Neural cell (in vitro differentiated cells): ENCODE results near the gene LOXL4. TPM values are rescaled to one million over a fixed set of nuclear protein-coding genes. Genes with fewer than 3 reads are reported as not detected.

Experiments
- H2AFZ ChIP-seq: fragments of 200-600, 300-800 bp; sonication (generic), shearing (Covaris generic); 2 replicates; pipeline ENCODE4 v1.6.0; 2014; ENCODE audit warnings: low read depth, mild to moderate bottlenecking, antibody characterized with exemption, low read length, moderate library complexity
- H3F3A ChIP-seq: fragments of 200-600 bp; shearing (Covaris generic); 2 replicates; pipeline ENCODE4 v1.6.1; 2016; ENCODE audit warnings: mild to moderate bottlenecking, moderate library complexity, mixed read lengths, antibody characterized with exemption, low read length; ENCODE audit not compliant: insufficient read depth, poor library complexity, severe bottlenecking
- H3K27ac ChIP-seq: fragments of 200-600, 300-800 bp; sonication (generic), shearing (Covaris generic); 2 replicates; pipeline ENCODE4 v1.5.1; 2014; ENCODE audit warnings: mild to moderate bottlenecking, low read length, moderate library complexity
- H3K27me3 ChIP-seq: fragments of 300-800, 200-600 bp; sonication (generic), shearing (Covaris generic); 2 replicates; pipeline ENCODE4 v1.6.0; 2014; ENCODE audit warnings: mild to moderate bottlenecking, low read depth, low read length, moderate library complexity; ENCODE audit not compliant: insufficient read depth
- H3K36me3 ChIP-seq: fragments of 300-800, 200-600 bp; sonication (generic), shearing (Covaris generic); 2 replicates; pipeline ENCODE4 v1.5.1; 2014; ENCODE audit warnings: mild to moderate bottlenecking, antibody characterized with exemption, low read length, moderate library complexity; ENCODE audit not compliant: insufficient read depth
- H3K4me2 ChIP-seq: fragments of 300-800, 200-600 bp; sonication (generic), shearing (Covaris generic); 2 replicates; pipeline ENCODE4 v1.6.0; 2014; ENCODE audit warnings: mild to moderate bottlenecking, low read length
- H3K4me3 ChIP-seq: fragments of 300-800, 200-600 bp; sonication (generic), shearing (Covaris generic); 2 replicates; pipeline ENCODE4 v1.5.1; 2014; ENCODE audit warnings: mild to moderate bottlenecking, low read length, moderate library complexity
- H3K79me2 ChIP-seq: fragments of 200-600 bp; shearing (Covaris generic); replicated peaks from 2 replicates; pipeline ENCODE4 v1.6.0; 2014; ENCODE audit warnings: mild to moderate bottlenecking, low read length, moderate library complexity; ENCODE audit not compliant: insufficient read depth
- H3K9ac ChIP-seq: fragments of 300-800, 200-600 bp; sonication (generic), shearing (Covaris generic); 2 replicates; pipeline ENCODE4 v1.6.1; 2016; ENCODE audit warnings: mild to moderate bottlenecking, low read length, mixed read lengths
- H3K9me2 ChIP-seq: fragments of 200-600 bp; shearing (Covaris generic); 2 replicates; pipeline ENCODE4 v1.6.1; 2016; ENCODE audit warnings: mild to moderate bottlenecking, low read length, mixed read lengths; ENCODE audit not compliant: insufficient read depth
- H3K9me3 ChIP-seq: fragments of 200-600, 300-800 bp; sonication (generic), shearing (Covaris generic); 2 replicates; pipeline ENCODE4 v1.6.1; 2016; ENCODE audit warnings: mild to moderate bottlenecking, mixed run types, low read length, moderate library complexity, mixed read lengths
- H4K20me1 ChIP-seq: fragments of 200-600 bp; shearing (Covaris generic); 2 replicates; pipeline ENCODE4 v1.6.1; 2016; ENCODE audit warnings: mild to moderate bottlenecking, mixed run types; ENCODE audit not compliant: insufficient read depth
- CTCF ChIP-seq: fragments of 450-650 bp; IDR thresholded peaks from 2 replicates; pipeline ENCODE4 v1.5.1; 2014; ENCODE audit warnings: antibody characterized with exemption, mild to moderate bottlenecking, moderate library complexity; ENCODE audit not compliant: poor library complexity, severe bottlenecking
- EP300 ChIP-seq: fragments of 450-650 bp; conservative IDR thresholded peaks from 2 replicates; pipeline ENCODE4 v1.6.1; 2014; ENCODE audit warnings: antibody characterized with exemption, mild to moderate bottlenecking, moderate library complexity; ENCODE audit not compliant: poor library complexity, severe bottlenecking
- EZH2 ChIP-seq: fragments of 200-600, 300-800 bp; shearing (Covaris generic), sonication (generic); IDR thresholded peaks from 2 replicates; pipeline ENCODE4 v1.6.1; 2014; ENCODE audit warnings: antibody characterized with exemption, low read length, borderline replicate concordance, mild to moderate bottlenecking; ENCODE audit not compliant: insufficient read depth, poor library complexity, severe bottlenecking
- MXI1 ChIP-seq: fragments of 450-650 bp; conservative IDR thresholded peaks from 2 replicates; pipeline ENCODE4 v1.6.1; 2014; ENCODE audit warnings: antibody characterized with exemption, mild to moderate bottlenecking; ENCODE audit not compliant: poor library complexity, severe bottlenecking
- POLR2AphosphoS5 ChIP-seq: IDR thresholded peaks from 2 replicates; pipeline ENCODE4 v1.6.1; 2012
- RAD21 ChIP-seq: fragments of 450-650 bp; conservative IDR thresholded peaks from 2 replicates; pipeline ENCODE4 v1.6.1; 2014; ENCODE audit warnings: antibody characterized with exemption, mild to moderate bottlenecking, moderate library complexity
- REST ChIP-seq: IDR thresholded peaks from 2 replicates; pipeline ENCODE4 v1.6.1; 2012; ENCODE audit warnings: borderline replicate concordance
- SMC3 ChIP-seq: fragments of 450-650 bp; conservative IDR thresholded peaks from 2 replicates; pipeline ENCODE4 v1.6.1; 2014; ENCODE audit warnings: antibody characterized with exemption, mild to moderate bottlenecking, moderate library complexity; ENCODE audit not compliant: poor library complexity
- TAF1 ChIP-seq: IDR thresholded peaks from 2 replicates; pipeline ENCODE4 v1.6.1; 2012; ENCODE audit warnings: low read depth
- polyA plus RNA-seq: library from polyadenylated mRNA; depleted of rRNA; stranded (reverse); fragments of >200 nt; gene quantifications from 2 replicates; pipeline ENCODE4 v1.2.3, GENCODE V29; 2014

LOXL4 gene
- polyA plus RNA-seq, 1 donor from 2014 or later = not detected

GRCh38 chr10:98257198-98257597 lies 10.8 kb downstream of the LOXL4 start:
- Histone ChIP-seq H3K4me3 (no peak overlapping the region), H3K27ac (no peak overlapping the region), H3K79me2 (no peaks in the 10 kb centered on the region), H3K4me2 (no peak overlapping the region), H3K9ac (no peak overlapping the region), H3F3A (no peaks in the 10 kb centered on the region), H3K9me2 (no peaks in the 10 kb centered on the region), H3K27me3 (no peaks in the 10 kb centered on the region), H3K9me3 (no peaks in the 10 kb centered on the region), H3K36me3 (no peaks in the 10 kb centered on the region), H4K20me1 (no peaks in the 10 kb centered on the region), H2AFZ (no peak overlapping the region)
- TF ChIP-seq REST = no peak
- TF ChIP-seq RAD21 = no peak
- TF ChIP-seq MXI1 = no peak
- TF ChIP-seq CTCF = no peak
- TF ChIP-seq SMC3 = no peak
- TF ChIP-seq EZH2 = no peak
- no peak for TF ChIP-seq EP300
- no peak for TF ChIP-seq TAF1
- no peak for TF ChIP-seq POLR2AphosphoS5

GRCh38 chr10:98256692-98257091 lies 11.3 kb downstream of the LOXL4 start:
- Histone ChIP-seq H2AFZ (no peak overlapping the region), H4K20me1 (no peaks in the 10 kb centered on the region), H3K9ac (no peak overlapping the region), H3K4me3 (no peak overlapping the region), H3K4me2 (no peak overlapping the region), H3K79me2 (no peaks in the 10 kb centered on the region), H3K9me3 (no peaks in the 10 kb centered on the region), H3K36me3 (no peaks in the 10 kb centered on the region), H3K27me3 (no peaks in the 10 kb centered on the region), H3F3A (no peaks in the 10 kb centered on the region), H3K27ac (no peak overlapping the region), H3K9me2 (no peaks in the 10 kb centered on the region)
- no peak for TF ChIP-seq TAF1
- TF ChIP-seq EP300 = no peak
- TF ChIP-seq CTCF = no peak
